RWPE1 (cell line): Measurements from ENCODE around the gene UTS2R.

Experiments used
- CTCF ChIA-PET: fragments of 350-600 bp; sonication (Branson Sonifier 250); formaldehyde crosslinking; extraction: SDS; loops from one replicate; lab custom pipeline; 2021; lab: Yijun Ruan, JAX
- POLR2A ChIA-PET: fragments of 400-600 bp; formaldehyde crosslinking; extraction: SDS; loops from one replicate; lab custom pipeline; 2020; ENCODE audit warnings: antibody characterized with exemption; ENCODE audit not compliant: low non-redundant PET; lab: Yijun Ruan, JAX
- DNase-seq: peaks from one replicate; pipeline ENCODE4 v3.0.0; 2012; ENCODE audit warnings: low spot score
- H3K27ac ChIP-seq: fragments of 450-650 bp; 2 replicates; pipeline ENCODE4 v1.5.1; 2017
- TF ChIP-seq, protein P1 (sequence below): fragments of 450-650 bp; conservative IDR thresholded peaks from 2 replicates; pipeline ENCODE4 v1.5.1; 2017; ENCODE audit warnings: low read depth, mild to moderate bottlenecking

The UTS2R gene

DNA sequence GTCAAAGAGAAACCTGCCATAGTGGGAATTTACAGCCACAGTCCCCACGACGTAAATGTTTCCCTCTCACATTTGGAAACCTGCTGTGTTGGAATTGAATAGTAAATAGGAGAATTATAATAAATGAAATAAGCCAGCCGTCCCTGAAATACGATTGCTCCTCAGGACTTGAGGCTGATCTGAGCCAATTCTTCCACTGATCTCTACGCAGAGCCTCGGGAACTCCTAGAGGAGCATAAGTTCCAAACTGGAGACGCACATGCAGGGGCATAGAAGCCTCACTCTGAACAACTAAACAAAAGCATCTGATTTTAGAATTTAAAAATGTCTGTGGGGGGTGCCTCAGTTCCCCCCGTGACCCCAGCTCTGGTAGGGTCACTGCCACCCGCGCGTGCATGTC, 22.7 kb upstream of the UTS2R start:
- no peak overlapping the region for H3K27ac ChIP-seq
- ChIA-PET POLR2A (interaction anchor here (0.6 kb wide), 1 partner anchor 62 kb away, joined by 3 read pairs; no protein-coding TSS in a partner anchor), CTCF (interaction anchor here (0.5 kb wide), 1 partner anchor 119 kb away, joined by 3 read pairs; no protein-coding TSS in a partner anchor)
- DNase-seq: no peak
- TF ChIP-seq, protein P1, sequence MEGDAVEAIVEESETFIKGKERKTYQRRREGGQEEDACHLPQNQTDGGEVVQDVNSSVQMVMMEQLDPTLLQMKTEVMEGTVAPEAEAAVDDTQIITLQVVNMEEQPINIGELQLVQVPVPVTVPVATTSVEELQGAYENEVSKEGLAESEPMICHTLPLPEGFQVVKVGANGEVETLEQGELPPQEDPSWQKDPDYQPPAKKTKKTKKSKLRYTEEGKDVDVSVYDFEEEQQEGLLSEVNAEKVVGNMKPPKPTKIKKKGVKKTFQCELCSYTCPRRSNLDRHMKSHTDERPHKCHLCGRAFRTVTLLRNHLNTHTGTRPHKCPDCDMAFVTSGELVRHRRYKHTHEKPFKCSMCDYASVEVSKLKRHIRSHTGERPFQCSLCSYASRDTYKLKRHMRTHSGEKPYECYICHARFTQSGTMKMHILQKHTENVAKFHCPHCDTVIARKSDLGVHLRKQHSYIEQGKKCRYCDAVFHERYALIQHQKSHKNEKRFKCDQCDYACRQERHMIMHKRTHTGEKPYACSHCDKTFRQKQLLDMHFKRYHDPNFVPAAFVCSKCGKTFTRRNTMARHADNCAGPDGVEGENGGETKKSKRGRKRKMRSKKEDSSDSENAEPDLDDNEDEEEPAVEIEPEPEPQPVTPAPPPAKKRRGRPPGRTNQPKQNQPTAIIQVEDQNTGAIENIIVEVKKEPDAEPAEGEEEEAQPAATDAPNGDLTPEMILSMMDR: no peak

DNA sequence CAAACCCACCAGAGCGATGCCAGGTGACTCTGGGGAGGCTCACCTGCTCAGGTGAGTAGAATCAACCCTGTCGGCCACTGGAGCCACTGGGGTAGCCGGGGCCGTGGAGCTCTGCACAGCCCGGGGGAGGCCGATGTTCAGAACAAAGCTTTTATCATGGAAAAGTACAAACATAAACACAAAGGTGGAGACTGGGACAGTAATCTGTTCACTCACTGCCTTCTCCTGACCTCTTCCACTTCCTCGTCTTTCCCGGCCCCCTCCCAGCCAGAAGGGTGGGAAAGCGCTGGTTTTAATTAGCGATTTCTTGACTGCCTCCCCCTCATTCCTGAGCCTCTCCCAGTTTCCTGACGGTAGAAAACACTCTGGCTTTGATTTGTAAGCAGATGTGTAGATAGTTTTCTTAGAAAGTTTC, 22.3 kb upstream of the UTS2R start:
- POLR2A ChIA-PET: interaction anchor here (0.6 kb wide), 1 partner anchor 61 kb away, joined by 3 read pairs; no protein-coding TSS in a partner anchor
- TF ChIP-seq, protein P1: no peak
- no peak for DNase-seq

DNA sequence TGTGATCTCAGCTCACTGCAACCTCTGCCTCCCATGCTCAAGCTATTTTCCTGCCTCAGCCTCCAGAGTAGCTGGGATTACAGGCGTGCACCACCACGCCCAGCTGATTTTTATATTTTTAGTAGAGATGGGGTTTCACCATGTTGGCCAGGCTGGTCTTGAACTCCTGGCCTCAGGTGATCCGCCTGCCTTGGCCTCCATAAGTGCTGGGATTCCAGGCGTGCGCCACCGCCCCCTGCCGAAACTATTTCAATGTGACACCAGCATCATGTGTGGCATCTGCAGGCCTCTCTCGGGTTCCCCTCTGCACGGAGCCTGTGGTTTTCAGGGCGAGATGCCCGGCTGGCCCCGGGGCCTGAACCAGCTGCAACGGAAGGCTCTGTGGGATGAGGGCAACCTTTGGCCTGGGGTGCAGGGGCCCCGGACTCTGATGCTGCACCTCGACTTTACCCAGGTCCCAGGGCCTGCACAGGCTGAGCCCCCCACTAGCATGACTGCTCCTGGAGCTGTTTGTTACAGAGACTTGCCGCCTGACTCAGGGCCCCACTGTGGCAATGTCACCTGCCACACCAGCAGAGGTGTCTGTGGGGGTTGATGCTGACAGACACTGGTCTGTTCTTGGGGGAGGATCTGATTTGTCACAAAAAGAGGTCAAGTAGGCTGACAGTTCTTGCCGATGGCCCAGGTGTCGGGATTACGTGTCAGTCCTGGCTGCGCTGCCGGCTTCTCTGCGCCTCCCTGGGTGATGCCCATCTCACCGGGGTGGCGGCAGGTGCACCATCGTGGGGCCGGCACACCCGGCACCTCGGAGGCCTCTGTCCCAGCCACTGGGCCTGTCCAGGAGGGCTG, 21.2 kb upstream of the UTS2R start:
- H3K27ac ChIP-seq: no peak overlapping the region
- no peak for DNase-seq
- ChIA-PET CTCF (interaction anchor here (0.6 to 0.7 kb wide), 3 partner anchors 53 to 169 kb away, joined by 3 to 4 read pairs (median 3); partner anchors contain the start of gene FOXK2), POLR2A (no interaction called here)
- TF ChIP-seq, protein P1: 0 out of 2 replicates have a peak, but pooled peaks have one; percentile 8

More for the DNA sequence above, 22.3 kb upstream of the UTS2R start:
- CTCF ChIA-PET: no interaction called here
- no peak overlapping the region for H3K27ac ChIP-seq

DNA sequence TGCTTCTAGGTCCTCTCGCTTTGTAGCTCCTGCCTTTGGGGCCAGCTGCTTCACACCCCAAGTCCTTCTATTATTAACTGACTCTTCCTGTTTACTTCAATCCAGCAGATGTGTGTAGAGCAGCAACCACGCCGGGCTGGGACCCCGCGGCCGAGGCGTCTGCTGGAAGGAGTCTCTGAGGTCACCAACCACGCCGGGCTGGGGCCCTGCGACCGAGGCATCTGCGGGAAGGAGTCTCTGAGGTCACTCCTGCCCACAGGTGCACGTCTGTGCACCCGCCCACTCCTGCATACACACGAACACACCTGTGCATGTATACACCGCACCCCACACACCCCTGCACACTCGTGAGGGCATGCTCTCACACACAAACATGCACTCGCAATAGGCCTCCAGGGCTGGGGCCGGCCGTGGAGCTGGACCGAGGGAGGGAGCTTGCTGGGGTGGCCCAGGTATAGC, 20.3 kb upstream of the UTS2R start:
- POLR2A ChIA-PET: no interaction called here
- H3K27ac ChIP-seq: no peak overlapping the region
- no peak for DNase-seq
- TF ChIP-seq, protein P1: no peak
- CTCF ChIA-PET: interaction anchor here (0.6 to 1.4 kb wide), 5 partner anchors 9 to 108 kb away, joined by 3 to 4 read pairs (median 3); no protein-coding TSS in a partner anchor

DNA sequence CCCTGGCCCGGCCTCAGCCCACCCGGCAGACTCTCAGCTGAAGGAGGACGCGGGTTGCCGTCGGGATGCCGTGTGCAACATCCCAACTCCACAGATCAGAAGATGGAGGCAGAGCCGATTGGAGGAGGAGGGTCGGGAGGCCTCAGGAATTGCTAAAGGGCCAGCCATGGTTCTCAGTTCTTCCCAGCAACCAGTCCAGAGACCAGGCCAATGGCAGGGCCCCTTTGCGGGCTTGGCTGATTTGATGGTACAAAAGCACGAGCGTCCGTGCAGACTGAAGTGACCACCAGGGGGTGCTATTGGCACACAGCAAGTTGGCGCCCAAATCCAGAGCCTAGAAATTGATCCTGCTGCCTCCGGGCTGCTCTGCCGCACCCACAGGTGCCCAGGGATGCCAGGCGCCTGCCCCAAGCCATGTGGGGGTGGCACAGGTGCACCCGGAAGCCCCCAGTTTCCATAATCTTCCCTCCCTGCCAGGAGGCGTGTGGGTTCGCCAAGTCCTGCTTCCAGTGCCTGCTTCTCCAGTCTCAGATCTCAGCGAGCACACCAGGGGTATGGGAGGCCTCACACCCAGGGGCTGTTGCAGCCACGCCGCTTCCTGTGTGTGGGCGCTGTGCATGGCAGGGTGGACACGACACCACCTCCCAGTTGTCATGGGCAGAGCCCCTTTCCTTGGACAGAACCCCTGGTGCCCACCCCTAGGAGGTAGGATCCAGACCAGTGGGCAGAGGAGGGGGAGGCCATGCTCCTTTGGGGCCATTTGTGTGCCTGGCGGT, 19.7 kb upstream of the UTS2R start:
- ChIA-PET CTCF (interaction anchor here (0.6 to 1.4 kb wide), 4 partner anchors 10 to 409 kb away, joined by 3 to 4 read pairs (median 3); no protein-coding TSS in a partner anchor), POLR2A (interaction anchor here (0.7 kb wide), 1 partner anchor 100 kb away, joined by 9 read pairs; no protein-coding TSS in a partner anchor)
- peak; percentile 64 for DNase-seq
- TF ChIP-seq, protein P1: peak; percentile 98
- H3K27ac ChIP-seq: 0 out of 2 replicates have a peak overlapping the region, but pooled peaks have one; percentile 0
